B cell (primary cell): Measurements from ENCODE around the gene SIDT2.

ENCODE experiments used
- CTCF ChIP-seq: fragments of 200-600 bp; IDR thresholded peaks from one replicate; pipeline ENCODE4 v1.8.0; 2022; ENCODE audit warnings: antibody characterized with exemption, mild to moderate bottlenecking
- EZH2 ChIP-seq: IDR thresholded peaks from 2 replicates; pipeline ENCODE4 v1.6.1; 2012; ENCODE audit warnings: borderline replicate concordance, low read depth, mild to moderate bottlenecking, moderate library complexity, low read length; ENCODE audit not compliant: insufficient read depth, poor library complexity, severe bottlenecking

GRCh38 chr11:117231842-117232091, 53.2 kb downstream of the SIDT2 start, which contains the start of gene PCSK7:
- no peak for TF ChIP-seq CTCF
- no peak for TF ChIP-seq EZH2
